OCI-LY1 (cell line): Measurements from ENCODE around the gene CTXND1.

Experiments
- H2AFZ ChIP-seq: fragments of 200-600 bp; sonication (generic), shearing (Covaris generic); 2 replicates; pipeline ENCODE4 v1.6.0; 2014; ENCODE audit warnings: antibody characterized with exemption, mild to moderate bottlenecking, low read length
- H3F3A ChIP-seq: fragments of 200-600 bp; sonication (generic), shearing (Covaris generic); 2 replicates; pipeline ENCODE4 v1.6.0; 2014; ENCODE audit warnings: mild to moderate bottlenecking, antibody characterized with exemption, low read length, moderate library complexity; ENCODE audit not compliant: insufficient read depth
- H3K27ac ChIP-seq: fragments of 200-600 bp; sonication (generic); 2 replicates; pipeline ENCODE4 v1.5.1; 2014; ENCODE audit warnings: low read length, mixed run types, mild to moderate bottlenecking, low read depth; ENCODE audit not compliant: poor library complexity, severe bottlenecking
- H3K27me3 ChIP-seq: fragments of 200-600 bp; sonication (generic); 2 replicates; pipeline ENCODE4 v1.6.0; 2014; ENCODE audit warnings: antibody characterized with exemption, mild to moderate bottlenecking, low read length, moderate library complexity; ENCODE audit not compliant: insufficient read depth
- H3K36me3 ChIP-seq: fragments of 200-600 bp; sonication (generic); 2 replicates; pipeline ENCODE4 v1.6.1; 2014; ENCODE audit warnings: mild to moderate bottlenecking, antibody characterized with exemption, low read length, moderate library complexity, mixed read lengths; ENCODE audit not compliant: insufficient read depth
- H3K4me1 ChIP-seq: fragments of 200-600 bp; sonication (generic); 2 replicates; pipeline ENCODE4 v1.5.1; 2014; ENCODE audit warnings: mild to moderate bottlenecking, low read length, moderate library complexity; ENCODE audit not compliant: insufficient read depth, severe bottlenecking
- H3K4me2 ChIP-seq: fragments of 200-600 bp; sonication (generic), shearing (Covaris generic); 2 replicates; pipeline ENCODE4 v1.6.1; 2014; ENCODE audit warnings: low read length
- H3K4me3 ChIP-seq: fragments of 200-600 bp; sonication (generic); 2 replicates; pipeline ENCODE4 v1.5.1; 2014; ENCODE audit warnings: low read length, low read depth, mild to moderate bottlenecking, mixed read lengths; ENCODE audit not compliant: poor library complexity, severe bottlenecking
- H3K79me2 ChIP-seq: fragments of 200-600 bp; shearing (Covaris generic); 2 replicates; pipeline ENCODE4 v1.6.1; 2016; ENCODE audit warnings: mixed run types, low read length, mixed read lengths; ENCODE audit not compliant: insufficient read depth
- H3K9ac ChIP-seq: fragments of 200-600 bp; sonication (generic), shearing (Covaris generic); 2 replicates; pipeline ENCODE4 v1.6.1; 2014; ENCODE audit warnings: mild to moderate bottlenecking, low read length, mixed read lengths
- H3K9me2 ChIP-seq: fragments of 200-600 bp; sonication (generic), shearing (Covaris generic); 2 replicates; pipeline ENCODE4 v1.6.1; 2014; ENCODE audit warnings: low read depth, mild to moderate bottlenecking, low read length, mixed read lengths
- H3K9me3 ChIP-seq: fragments of 200-600 bp; shearing (Covaris generic); 2 replicates; pipeline ENCODE4 v1.6.1; 2014; ENCODE audit warnings: low read length, mixed read lengths
- H4K20me1 ChIP-seq: fragments of 200-600 bp; sonication (generic), shearing (Covaris generic); 2 replicates; pipeline ENCODE4 v1.6.0; 2016; ENCODE audit warnings: mild to moderate bottlenecking, low read length; ENCODE audit not compliant: insufficient read depth
- EZH2 ChIP-seq: fragments of 200-600 bp; sonication (generic), shearing (Covaris generic); IDR thresholded peaks from 2 replicates; pipeline ENCODE4 v1.8.0; 2017; ENCODE audit warnings: borderline replicate concordance, mixed run types, mild to moderate bottlenecking, antibody characterized with exemption, low read length, moderate library complexity, mixed read lengths
- TF ChIP-seq, protein P1 (sequence below): fragments of 200-600 bp; sonication (generic), shearing (Covaris generic); IDR thresholded peaks from 2 replicates; pipeline ENCODE4 v1.5.1; 2017; ENCODE audit warnings: mild to moderate bottlenecking, antibody characterized with exemption, low read length, moderate library complexity, mixed read lengths

CTXND1 gene

DNA sequence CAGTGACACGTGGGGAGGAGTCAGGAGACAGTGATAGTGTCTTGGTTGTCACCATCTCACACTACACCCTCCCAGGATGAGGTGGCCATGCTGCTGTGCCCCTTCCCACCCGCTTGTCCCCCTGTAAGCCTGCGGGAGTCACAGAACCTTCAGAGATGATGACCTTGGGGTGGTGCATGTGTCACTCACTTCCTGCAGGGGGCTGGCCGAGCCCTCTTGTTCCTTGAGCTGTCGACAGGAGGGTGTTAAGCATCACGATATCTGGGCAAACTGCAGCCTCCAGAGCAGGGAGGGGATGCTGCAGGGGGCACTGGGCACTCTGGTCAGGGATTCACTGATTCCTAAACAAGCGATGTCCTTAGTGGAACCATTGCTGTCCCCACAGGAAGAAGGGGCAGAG, 71.5 kb downstream of the CTXND1 start:
- H3K9me2 ChIP-seq: no peaks in the 10 kb centered on the region
- H3K9me3 ChIP-seq: no peaks in the 10 kb centered on the region
- TF ChIP-seq, protein P1, sequence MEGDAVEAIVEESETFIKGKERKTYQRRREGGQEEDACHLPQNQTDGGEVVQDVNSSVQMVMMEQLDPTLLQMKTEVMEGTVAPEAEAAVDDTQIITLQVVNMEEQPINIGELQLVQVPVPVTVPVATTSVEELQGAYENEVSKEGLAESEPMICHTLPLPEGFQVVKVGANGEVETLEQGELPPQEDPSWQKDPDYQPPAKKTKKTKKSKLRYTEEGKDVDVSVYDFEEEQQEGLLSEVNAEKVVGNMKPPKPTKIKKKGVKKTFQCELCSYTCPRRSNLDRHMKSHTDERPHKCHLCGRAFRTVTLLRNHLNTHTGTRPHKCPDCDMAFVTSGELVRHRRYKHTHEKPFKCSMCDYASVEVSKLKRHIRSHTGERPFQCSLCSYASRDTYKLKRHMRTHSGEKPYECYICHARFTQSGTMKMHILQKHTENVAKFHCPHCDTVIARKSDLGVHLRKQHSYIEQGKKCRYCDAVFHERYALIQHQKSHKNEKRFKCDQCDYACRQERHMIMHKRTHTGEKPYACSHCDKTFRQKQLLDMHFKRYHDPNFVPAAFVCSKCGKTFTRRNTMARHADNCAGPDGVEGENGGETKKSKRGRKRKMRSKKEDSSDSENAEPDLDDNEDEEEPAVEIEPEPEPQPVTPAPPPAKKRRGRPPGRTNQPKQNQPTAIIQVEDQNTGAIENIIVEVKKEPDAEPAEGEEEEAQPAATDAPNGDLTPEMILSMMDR: no peak
- no peak for TF ChIP-seq EZH2
- H3K4me1 ChIP-seq: no peaks in the 10 kb centered on the region
- H3K9ac ChIP-seq: no peak overlapping the region
- H3K4me3 ChIP-seq: no peak overlapping the region
- H3K4me2 ChIP-seq: no peak overlapping the region
- H4K20me1 ChIP-seq: no peaks in the 10 kb centered on the region
- no peak overlapping the region for H2AFZ ChIP-seq
- H3K27ac ChIP-seq: no peak overlapping the region
- no peaks in the 10 kb centered on the region for H3K36me3 ChIP-seq
- no peaks in the 10 kb centered on the region for H3K79me2 ChIP-seq
- H3F3A ChIP-seq: no peaks in the 10 kb centered on the region
- no peaks in the 10 kb centered on the region for H3K27me3 ChIP-seq

DNA sequence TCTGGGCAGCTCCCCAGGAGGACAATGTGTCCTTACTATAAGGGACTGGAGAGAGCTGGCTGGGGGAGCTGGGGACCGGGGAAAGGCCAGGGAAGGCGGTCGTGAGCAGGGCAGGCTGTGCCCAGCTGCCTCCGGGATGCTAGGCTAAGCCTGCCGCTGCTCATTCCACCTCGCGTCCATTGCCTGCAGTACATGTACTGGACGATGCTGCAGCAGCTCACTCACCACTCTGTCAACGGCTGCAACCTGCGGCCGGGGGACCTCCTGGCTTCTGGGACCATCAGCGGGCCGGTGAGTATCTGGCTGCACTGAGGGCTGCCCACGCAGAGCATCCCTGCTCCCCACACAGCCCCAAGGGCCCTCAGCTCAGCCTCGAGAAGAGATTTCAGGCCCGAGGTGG, 72.1 kb downstream of the CTXND1 start:
- H3K9me3 ChIP-seq: no peaks in the 10 kb centered on the region
- H3K4me2 ChIP-seq: no peak overlapping the region
- no peaks in the 10 kb centered on the region for H3K4me1 ChIP-seq
- no peak overlapping the region for H3K4me3 ChIP-seq
- H3K27me3 ChIP-seq: no peaks in the 10 kb centered on the region
- no peak overlapping the region for H3K27ac ChIP-seq
- no peaks in the 10 kb centered on the region for H3K36me3 ChIP-seq
- H3K9me2 ChIP-seq: no peaks in the 10 kb centered on the region
- no peak overlapping the region for H2AFZ ChIP-seq
- H4K20me1 ChIP-seq: no peaks in the 10 kb centered on the region
- H3K79me2 ChIP-seq: no peaks in the 10 kb centered on the region
- no peaks in the 10 kb centered on the region for H3F3A ChIP-seq
- no peak overlapping the region for H3K9ac ChIP-seq
- TF ChIP-seq, protein P1: no peak
- TF ChIP-seq EZH2: no peak

DNA sequence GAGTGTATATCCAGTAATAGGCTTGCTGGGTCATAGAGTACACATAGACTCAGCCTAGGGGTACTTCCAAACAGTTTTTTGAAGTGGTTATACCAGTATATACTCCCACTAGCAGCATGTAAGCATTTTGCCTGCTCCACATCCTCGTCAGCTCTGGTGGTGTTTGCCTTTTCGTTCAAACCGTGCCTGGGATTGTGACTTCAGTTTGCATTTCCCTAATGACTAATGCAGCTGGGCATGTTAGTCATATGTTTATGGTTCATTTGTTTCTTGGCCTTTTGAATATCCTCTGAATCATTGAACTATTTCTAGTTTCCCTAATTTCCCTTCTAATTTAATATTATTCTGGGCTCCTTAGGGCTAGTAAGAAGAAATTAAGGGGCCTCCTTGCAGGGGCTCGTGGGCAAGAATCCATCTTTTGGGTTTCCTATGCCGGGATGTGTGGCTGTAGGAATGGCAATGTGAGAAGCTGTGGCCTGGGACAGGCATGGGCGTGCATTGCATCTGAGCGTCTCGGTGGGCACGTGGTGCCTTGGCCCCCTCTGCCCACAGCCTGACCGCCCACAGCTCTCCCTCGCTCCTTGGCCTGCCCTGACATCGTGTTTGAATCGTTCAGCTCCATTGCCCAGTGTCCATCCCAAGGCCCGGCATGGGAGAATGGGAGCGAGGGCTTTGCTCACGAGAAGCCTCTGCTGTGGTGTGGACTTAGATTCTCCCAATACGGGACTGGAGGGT, 72.8 kb downstream of the CTXND1 start:
- Histone ChIP-seq H3K9me2 (no peaks in the 10 kb centered on the region), H3K4me2 (no peak overlapping the region), H3K9ac (no peak overlapping the region), H3K4me1 (no peaks in the 10 kb centered on the region), H3K27ac (no peak overlapping the region), H3K79me2 (no peaks in the 10 kb centered on the region), H2AFZ (no peak overlapping the region), H4K20me1 (no peaks in the 10 kb centered on the region), H3K36me3 (no peaks in the 10 kb centered on the region), H3F3A (no peaks in the 10 kb centered on the region), H3K9me3 (no peaks in the 10 kb centered on the region), H3K27me3 (no peaks in the 10 kb centered on the region), H3K4me3 (no peak overlapping the region)
- TF ChIP-seq EZH2: no peak
- TF ChIP-seq, protein P1: no peak
